ENCODE results near the gene ANKIB1.

DNA sequence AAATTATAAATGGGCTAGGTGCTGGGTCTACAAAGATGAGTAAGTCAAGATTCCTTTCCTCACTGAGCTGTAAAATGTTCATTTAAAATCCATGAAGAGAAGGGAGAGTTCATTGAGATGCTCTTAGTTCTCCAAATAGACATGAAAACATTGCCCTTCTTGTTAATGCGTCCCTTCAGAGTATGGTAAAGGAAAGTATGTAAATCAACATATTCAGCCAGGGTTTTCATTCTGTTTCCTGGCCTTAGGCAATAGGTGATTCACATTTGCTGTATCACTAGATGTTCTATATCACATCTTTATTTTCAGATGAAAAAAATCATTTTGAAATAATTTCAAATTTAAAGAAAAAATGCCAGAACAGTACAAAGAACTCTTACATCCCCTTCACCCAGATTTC is 5.4 kb downstream of the ANKIB1 start:
- TF ChIP-seq POLR2AphosphoS5 (IDR thresholded peaks at IDR 0.05; ENCODE audit: low read depth, low read length) (no peak), POLR2A (IDR thresholded peaks at IDR 0.05; ENCODE audit: low read depth, low read length) (no peak), TAF1 (IDR thresholded peaks at IDR 0.05; ENCODE audit: borderline replicate concordance, low read depth, low read length) (no peak)
